Hematopoietic multipotent progenitor cell treated with erythropoietin and hydrocortisone succinate and interleukin-3 and kit ligand, for 17 days (in vitro differentiated cells): ENCODE data around the gene EIF2S1.
A peak's percentile ranks its signal among the peaks of the same experiment; 100 is the strongest.
"Not testable (repeated sequence)": the region's sequence is repeated elsewhere in the genome, so short reads cannot be mapped to it uniquely, and the experiment has no call there.

Source experiments
- DNase-seq: peaks from one replicate; pipeline ENCODE4 v3.0.0-alpha.2; 2015; ENCODE audit warnings: low spot score

The EIF2S1 gene

GRCh38 chr14:67359775-67360469 lies at the start of gene EIF2S1, which contains the start of gene ATP6V1D:
Gene EIF2S1 (plus strand): TSS chr14:67360328. CDS start chr14:67364768, 4,440 bp downstream.
Gene ATP6V1D (minus strand): TSS chr14:67359804. CDS start chr14:67359698, 106 bp downstream.
- DNase-seq = peak; percentile 99

GRCh38 chr14:67311868-67312267 lies 48.3 kb upstream of the EIF2S1 start:
- no peak for DNase-seq

GRCh38 chr14:67313153-67313552 lies 47.0 kb upstream of the EIF2S1 start:
- DNase-seq = no peak

GRCh38 chr14:67317822-67318221 lies 42.3 kb upstream of the EIF2S1 start:
- no peak for DNase-seq

GRCh38 chr14:67319142-67319541 lies 41.0 kb upstream of the EIF2S1 start:
- DNase-seq = no peak

- DNase-seq = not testable (repeated sequence)
Observed at GRCh38 chr14:67329666-67330065, 30.5 kb upstream of the EIF2S1 start.

GRCh38 chr14:67331368-67332125 lies 28.6 kb upstream of the EIF2S1 start:
- DNase-seq = no peak

- no peak for DNase-seq
Observed at GRCh38 chr14:67332468-67332867, 27.7 kb upstream of the EIF2S1 start.

- DNase-seq = peak; percentile 27
Observed at GRCh38 chr14:67335781-67336180, 24.3 kb upstream of the EIF2S1 start.

GRCh38 chr14:67341231-67341630 lies 18.9 kb upstream of the EIF2S1 start:
- not testable (repeated sequence) for DNase-seq

GRCh38 chr14:67343601-67344230 lies 16.4 kb upstream of the EIF2S1 start:
- DNase-seq = no peak

GRCh38 chr14:67345583-67345982 lies 14.5 kb upstream of the EIF2S1 start:
- DNase-seq = no peak

GRCh38 chr14:67352055-67352454 lies 8.1 kb upstream of the EIF2S1 start:
- no peak for DNase-seq

- DNase-seq = no peak
Observed at GRCh38 chr14:67357186-67357968, 2.8 kb upstream of the EIF2S1 start.

- peak; percentile 25 for DNase-seq
Observed at GRCh38 chr14:67357969-67358354, 2.2 kb upstream of the EIF2S1 start.

GRCh38 chr14:67358924-67359774 lies 979 bp upstream of the EIF2S1 start:
- DNase-seq = peak; percentile 24

- DNase-seq = peak; percentile 63
Observed at GRCh38 chr14:67360470-67361206, 510 bp downstream of the EIF2S1 start.

GRCh38 chr14:67365476-67365875 lies 5.3 kb downstream of the EIF2S1 start:
- no peak for DNase-seq

GRCh38 chr14:67370830-67371229 lies 10.7 kb downstream of the EIF2S1 start:
- no peak for DNase-seq
